ENCODE results near the gene ZNF526. TPM values are rescaled to one million over a fixed set of nuclear protein-coding genes. Genes with fewer than 3 reads are reported as not detected.
A peak's percentile ranks its signal among the peaks of the same experiment; 100 is the strongest.

ZNF526 gene
- total and polyA plus RNA-seq, 9 of the 15 experiments (the other 6 are each of a cell fraction or from before 2014, with no cell fraction given), result 1.3 to 17.9 (median 6.2) TPM

- TF ChIP-seq ZNF592 (IDR thresholded peaks at IDR 0.05) (no peak), POLR3G (IDR thresholded peaks at IDR 0.05; ENCODE audit: extremely low read depth, insufficient read length, insufficient replicate concordance) (no peak), ZNF551 (CRISPR knock-in tag; IDR thresholded peaks at IDR 0.05) (no peak), ZNF764 (CRISPR knock-in tag; IDR thresholded peaks at IDR 0.05; ENCODE audit: low read depth) (no peak), ZNF316 (IDR thresholded peaks at IDR 0.05) (no peak), MCM7 (IDR thresholded peaks at IDR 0.05) (no peak), ZNF311 (CRISPR knock-in tag; IDR thresholded peaks at IDR 0.05) (no peak), ZNF696 (CRISPR knock-in tag; conservative IDR thresholded peaks at IDR 0.05) (no peak), GABPB1 (CRISPR knock-in tag; IDR thresholded peaks at IDR 0.05) (0 out of 2 replicates have a peak, but pooled peaks have one; percentile 19), ATF6 (CRISPR knock-in tag; IDR thresholded peaks at IDR 0.05) (no peak), ASH1L (IDR thresholded peaks at IDR 0.05; ENCODE audit: borderline replicate concordance, low read depth, partially characterized antibody) (no peak), ETS1 (conservative IDR thresholded peaks at IDR 0.05; ENCODE audit: control insufficient read depth, low read depth, low read length) (peak; percentile 78), MTA3 (IDR thresholded peaks at IDR 0.05; ENCODE audit: borderline replicate concordance) (no peak), KAT8 (IDR thresholded peaks at IDR 0.05; ENCODE audit: low read depth) (no peak), GTF2E2 (tag; IDR thresholded peaks at IDR 0.05) (no peak), BRF1 (IDR thresholded peaks at IDR 0.05; ENCODE audit: borderline replicate concordance, extremely low read depth, insufficient read length) (no peak), ZFP91 (CRISPR knock-in tag; IDR thresholded peaks at IDR 0.05) (no peak), XRCC5 (IDR thresholded peaks at IDR 0.05; ENCODE audit: low read depth, low read length) (no peak), PHTF2 (CRISPR knock-in tag; IDR thresholded peaks at IDR 0.05) (no peak), EP300 (IDR thresholded peaks at IDR 0.05; ENCODE audit: low read length) (no peak)
These were observed 33.4 kb downstream of the ZNF526 start (continued) for GRCh38 chr19:42253245-42254088.

All from K562 (cell line).